Activated CD8-positive, alpha-beta T cell treated with anti-CD3 and anti-CD28 coated beads for 36 hours (primary cell): ENCODE data around the gene ANKRD2. TPM values are rescaled to one million over a fixed set of nuclear protein-coding genes. Genes with fewer than 3 reads are reported as not detected.
A peak's percentile ranks its signal among the peaks of the same experiment; 100 is the strongest.

ENCODE experiments used
- ATAC-seq: fragments of 200-7000 bp; cut with Tn5 transposase; one replicate; pipeline ENCODE4 v1.10.0; 2021; ENCODE audit warnings: mild to moderate bottlenecking, moderate library complexity
- CTCF ChIA-PET: fragments of 350-600 bp; sonication (Branson Sonifier 250); formaldehyde crosslinking; loops from one replicate; lab custom pipeline; 2021; ENCODE audit warnings: antibody characterized with exemption; lab: Charles Lee
- POLR2A ChIA-PET: fragments of 350-600 bp; sonication (Branson Sonifier 250); formaldehyde crosslinking; loops from one replicate; lab custom pipeline; 2021; ENCODE audit warnings: antibody characterized with exemption; lab: Charles Lee
- DNase-seq: peaks from one replicate; pipeline ENCODE4 v3.0.0-alpha.2; 2020
- H3K27ac Mint-ChIP-seq: one replicate; pipeline ENCODE4 v1.8.0; 2021; ENCODE audit warnings: mild to moderate bottlenecking, mixed read lengths
- H3K27me3 Mint-ChIP-seq: one replicate; pipeline ENCODE4 v1.8.0; 2021; ENCODE audit warnings: mixed read lengths
- H3K36me3 Mint-ChIP-seq: one replicate; pipeline ENCODE4 v1.8.0; 2021; ENCODE audit warnings: low read depth, mixed read lengths
- H3K4me1 Mint-ChIP-seq: one replicate; pipeline ENCODE4 v1.8.0; 2021; ENCODE audit warnings: low read depth, mixed read lengths
- H3K4me3 Mint-ChIP-seq: one replicate; pipeline ENCODE4 v1.8.0; 2021; ENCODE audit warnings: mild to moderate bottlenecking, moderate library complexity, mixed read lengths
- H3K9me3 Mint-ChIP-seq: one replicate; pipeline ENCODE4 v1.8.0; 2021; ENCODE audit warnings: mixed read lengths
- intact Hi-C: fragments of 100-400 bp; cut with micrococcal nuclease; formaldehyde crosslinking; loops from one replicate; pipeline ENCODE4 v1.10.0; 2022
- total RNA-seq, 2 experiments: library from RNA; stranded (reverse); gene quantifications; one replicate each; pipeline ENCODE4 v1.2.3, GENCODE V29; 2021
- TF ChIP-seq, protein P1 (sequence below): fragments of 200-600 bp; IDR thresholded peaks from one replicate; pipeline ENCODE4 v1.8.0; 2022; ENCODE audit warnings: antibody characterized with exemption, mild to moderate bottlenecking

The ANKRD2 gene
- total RNA-seq, 2 experiments from 2014 or later = not detected

- no peak overlapping the region for H3K4me3 Mint-ChIP-seq
- ATAC-seq (no peak), DNase-seq (no peak)
- H3K4me1 Mint-ChIP-seq = no peaks in the 10 kb centered on the region
- no peaks in the 10 kb centered on the region for H3K27me3 Mint-ChIP-seq
- TF ChIP-seq, protein P1, sequence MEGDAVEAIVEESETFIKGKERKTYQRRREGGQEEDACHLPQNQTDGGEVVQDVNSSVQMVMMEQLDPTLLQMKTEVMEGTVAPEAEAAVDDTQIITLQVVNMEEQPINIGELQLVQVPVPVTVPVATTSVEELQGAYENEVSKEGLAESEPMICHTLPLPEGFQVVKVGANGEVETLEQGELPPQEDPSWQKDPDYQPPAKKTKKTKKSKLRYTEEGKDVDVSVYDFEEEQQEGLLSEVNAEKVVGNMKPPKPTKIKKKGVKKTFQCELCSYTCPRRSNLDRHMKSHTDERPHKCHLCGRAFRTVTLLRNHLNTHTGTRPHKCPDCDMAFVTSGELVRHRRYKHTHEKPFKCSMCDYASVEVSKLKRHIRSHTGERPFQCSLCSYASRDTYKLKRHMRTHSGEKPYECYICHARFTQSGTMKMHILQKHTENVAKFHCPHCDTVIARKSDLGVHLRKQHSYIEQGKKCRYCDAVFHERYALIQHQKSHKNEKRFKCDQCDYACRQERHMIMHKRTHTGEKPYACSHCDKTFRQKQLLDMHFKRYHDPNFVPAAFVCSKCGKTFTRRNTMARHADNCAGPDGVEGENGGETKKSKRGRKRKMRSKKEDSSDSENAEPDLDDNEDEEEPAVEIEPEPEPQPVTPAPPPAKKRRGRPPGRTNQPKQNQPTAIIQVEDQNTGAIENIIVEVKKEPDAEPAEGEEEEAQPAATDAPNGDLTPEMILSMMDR = no peak
- H3K9me3 Mint-ChIP-seq = no peaks in the 10 kb centered on the region
- H3K36me3 Mint-ChIP-seq = no peaks in the 10 kb centered on the region
- ChIA-PET POLR2A (no interaction called here), CTCF (interaction anchor here (1.4 to 1.9 kb wide), 2 partner anchors 13 to 91 kb away, joined by 4 to 5 read pairs; partner anchors contain the start of gene ANKRD2)
- H3K27ac Mint-ChIP-seq = no peak overlapping the region
- intact Hi-C loops = no loop called here
Measured at GRCh38 chr10:97584798-97585438, 12.3 kb downstream of the ANKRD2 start.

- ATAC-seq (no peak), DNase-seq (no peak)
- no peak overlapping the region for H3K27ac Mint-ChIP-seq
- intact Hi-C loops = no loop called here
- no peaks in the 10 kb centered on the region for H3K27me3 Mint-ChIP-seq
- H3K4me1 Mint-ChIP-seq = no peaks in the 10 kb centered on the region
- H3K36me3 Mint-ChIP-seq = no peaks in the 10 kb centered on the region
- H3K9me3 Mint-ChIP-seq = no peaks in the 10 kb centered on the region
- no peak overlapping the region for H3K4me3 Mint-ChIP-seq
- TF ChIP-seq, protein P1 = no peak
- POLR2A ChIA-PET = no interaction called here
- CTCF ChIA-PET = interaction anchor here (1.9 kb wide), 1 partner anchor 91 kb away, joined by 4 read pairs; no protein-coding TSS in a partner anchor
Measured at GRCh38 chr10:97585439-97585811, 12.8 kb downstream of the ANKRD2 start.

DNA sequence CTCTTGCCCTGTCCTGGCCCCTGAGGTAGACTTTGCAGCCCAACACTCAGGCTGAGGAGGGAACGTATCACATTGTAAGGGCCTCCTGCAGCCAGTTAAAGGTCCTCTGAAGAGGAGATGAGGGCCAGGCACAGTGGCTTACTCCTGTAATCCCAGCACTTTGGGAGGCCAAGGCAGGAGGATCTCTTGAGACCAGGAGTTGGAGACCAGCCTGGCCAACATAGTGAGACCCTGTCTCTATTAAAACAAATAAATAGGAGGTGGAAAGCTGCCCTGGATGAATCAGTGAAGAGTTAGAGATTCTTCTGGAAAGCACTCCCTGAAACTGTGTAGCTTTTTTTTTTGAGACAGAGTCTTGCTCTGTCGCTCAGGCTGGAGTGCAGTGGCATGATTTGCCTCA lies 14.6 kb downstream of the ANKRD2 start:
- no peaks in the 10 kb centered on the region for H3K27me3 Mint-ChIP-seq
- DNase-seq (no peak), ATAC-seq (no peak)
- no peak overlapping the region for H3K4me3 Mint-ChIP-seq
- TF ChIP-seq, protein P1 = no peak
- no peaks in the 10 kb centered on the region for H3K36me3 Mint-ChIP-seq
- intact Hi-C loops = no loop called here
- H3K9me3 Mint-ChIP-seq = no peaks in the 10 kb centered on the region
- POLR2A ChIA-PET = no interaction called here
- CTCF ChIA-PET = interaction anchor here (1.4 kb wide), 1 partner anchor 15 kb away, joined by 6 read pairs; the partner anchor contains the start of gene ANKRD2
- no peak overlapping the region for H3K27ac Mint-ChIP-seq
- H3K4me1 Mint-ChIP-seq = no peaks in the 10 kb centered on the region

DNA sequence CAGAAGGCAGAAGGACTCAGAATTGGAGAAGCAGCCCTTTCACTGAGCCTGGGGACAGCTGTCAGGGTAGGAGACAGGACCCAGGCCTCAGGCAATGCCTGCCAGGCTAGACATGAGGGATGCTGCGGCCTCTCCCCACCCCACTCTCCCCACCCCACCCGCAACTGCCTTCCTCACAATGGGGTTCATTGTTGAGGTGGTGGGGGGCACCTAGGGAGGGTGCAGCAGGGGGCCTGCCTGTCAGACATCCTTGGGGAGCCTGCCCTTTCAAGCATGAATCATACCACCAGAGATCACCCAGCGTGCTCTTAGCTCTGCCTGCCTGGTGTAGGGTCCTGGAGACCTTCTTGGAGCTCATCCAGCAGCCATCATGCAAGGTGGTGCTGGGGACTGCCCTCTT lies 16.9 kb downstream of the ANKRD2 start, which contains the start of gene C10orf62:
Gene C10orf62, plus strand, starts transcription at position 243 of the 400 bp plus-strand sequence. CDS start 177 bp downstream, outside the sequence.
- TF ChIP-seq, protein P1 = no peak
- H3K4me3 Mint-ChIP-seq = no peak within 1 kb of the TSS
- H3K27ac Mint-ChIP-seq = no peak within 1 kb of the TSS

DNA sequence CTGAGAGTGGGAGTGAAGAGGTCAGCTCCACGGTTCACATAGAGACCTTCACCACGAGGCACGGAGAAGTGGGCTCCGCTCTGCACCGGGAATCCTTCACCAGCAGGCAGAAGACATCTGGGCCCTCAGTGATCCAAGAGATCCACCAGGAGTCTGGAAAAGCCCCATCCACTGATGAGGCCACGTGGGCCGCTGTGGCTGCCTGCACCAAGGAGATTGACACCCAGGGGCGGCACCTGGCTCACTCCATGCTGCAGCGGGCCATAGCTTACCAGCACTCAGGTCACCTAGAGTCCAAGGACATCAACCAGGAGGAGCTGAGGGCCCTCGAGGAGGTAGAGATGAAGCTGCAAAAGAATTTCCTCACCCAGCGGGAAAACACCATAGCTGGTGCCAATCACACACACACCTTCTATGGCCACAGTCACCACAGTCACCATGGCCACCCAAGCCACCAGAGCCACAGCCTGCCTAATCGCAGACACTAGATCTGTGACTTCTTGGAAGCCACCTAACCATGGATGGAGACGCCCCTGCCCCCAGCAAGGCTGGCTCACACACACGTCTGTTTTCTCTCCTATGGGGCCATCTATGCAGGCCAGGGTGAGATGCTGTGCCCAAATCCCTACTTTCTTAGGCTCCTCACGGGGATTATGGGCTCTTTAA lies 17.6 kb downstream of the ANKRD2 start:
- Mint-ChIP-seq H3K27ac (no peak overlapping the region), H3K4me1 (no peaks in the 10 kb centered on the region), H3K4me3 (no peak overlapping the region), H3K9me3 (no peaks in the 10 kb centered on the region), H3K36me3 (no peaks in the 10 kb centered on the region), H3K27me3 (no peaks in the 10 kb centered on the region)
- TF ChIP-seq, protein P1 = no peak
- ATAC-seq (peak; percentile 51), DNase-seq (peak; percentile 49)
- POLR2A ChIA-PET = interaction anchor here (0.7 kb wide), 1 partner anchor 223 kb away, joined by 3 read pairs; no protein-coding TSS in a partner anchor
- intact Hi-C loops = no loop called here
- CTCF ChIA-PET = interaction anchor here (0.7 to 1.7 kb wide), 2 partner anchors 18 to 22 kb away, joined by 3 to 14 read pairs; partner anchors contain the start of gene ANKRD2

More for the DNA sequence above, 16.9 kb downstream of the ANKRD2 start, which contains the start of gene C10orf62:
- no peak for ATAC-seq
- DNase-seq = no peak
- Mint-ChIP-seq H3K9me3 (no peaks in the 10 kb centered on the region), H3K27me3 (no peaks in the 10 kb centered on the region), H3K36me3 (no peaks in the 10 kb centered on the region), H3K4me1 (no peaks in the 10 kb centered on the region)
- ChIA-PET POLR2A (no interaction called here), CTCF (interaction anchor here (1.7 kb wide), 1 partner anchor 17 kb away, joined by 14 read pairs; the partner anchor contains the start of gene ANKRD2)
- intact Hi-C loops = no loop called here
